PC-9 (cell line): ENCODE results near the gene CPB2. TPM values are rescaled to one million over a fixed set of nuclear protein-coding genes. Genes with fewer than 3 reads are reported as not detected.

ENCODE experiments used
- BruUV-seq: library from RNA; stranded (reverse); fragments of 400-500 nt; replicated peaks from 2 replicates; lab custom pipeline; 2021; lab: Mats Ljungman, UMichigan
- CTCF ChIA-PET: fragments of 300-600 bp; sonication (Branson Sonifier 250); formaldehyde crosslinking; loops from one replicate; lab custom pipeline; 2022; ENCODE audit warnings: antibody characterized with exemption; lab: Charles Lee
- POLR2A ChIA-PET: fragments of 300-600 bp; sonication (Branson Sonifier 250); formaldehyde crosslinking; loops from one replicate; lab custom pipeline; 2022; ENCODE audit warnings: antibody characterized with exemption; ENCODE audit not compliant: unreplicated experiment; lab: Charles Lee
- DNase-seq, 2 experiments: peaks; one replicate each; pipeline versions ENCODE4 v3.0.0 to v3.0.0-alpha.2; 2015 to 2022; ENCODE audit warnings: mixed read lengths in 1 of 2
- H2AFZ ChIP-seq: fragments of 200-600 bp; sonication (generic); 2 replicates; pipeline ENCODE4 v1.8.1; 2017; ENCODE audit warnings: antibody characterized with exemption
- H3F3A ChIP-seq: fragments of 200-600 bp; sonication (generic); 2 replicates; pipeline ENCODE4 v1.8.1; 2017; ENCODE audit warnings: antibody characterized with exemption, mild to moderate bottlenecking, low read depth; ENCODE audit not compliant: insufficient read depth
- H3K27ac ChIP-seq: fragments of 200-600 bp; sonication (generic); 2 replicates; pipeline ENCODE4 v1.6.1; 2016; ENCODE audit warnings: mixed run types
- H3K27me3 ChIP-seq: fragments of 200-600 bp; sonication (generic); 2 replicates; pipeline ENCODE4 v1.6.1; 2016; ENCODE audit warnings: low read depth, mixed run types; ENCODE audit not compliant: insufficient read depth
- H3K36me3 ChIP-seq: fragments of 200-600 bp; sonication (generic); 2 replicates; pipeline ENCODE4 v1.6.1; 2016; ENCODE audit warnings: low read depth, mixed run types
- H3K4me1 ChIP-seq: fragments of 200-600 bp; sonication (generic); replicated peaks from 2 replicates; pipeline ENCODE4 v1.6.1; 2016; ENCODE audit warnings: mixed run types; ENCODE audit not compliant: insufficient read depth
- H3K4me2 ChIP-seq: fragments of 200-600 bp; sonication (generic); 2 replicates; pipeline ENCODE4 v1.6.1; 2017; ENCODE audit warnings: mixed run types
- H3K4me3 ChIP-seq: fragments of 200-600 bp; sonication (generic); 2 replicates; pipeline ENCODE4 v1.6.1; 2016; ENCODE audit warnings: mixed run types
- H3K79me2 ChIP-seq: fragments of 200-600 bp; sonication (generic); 2 replicates; pipeline ENCODE4 v1.6.1; 2017; ENCODE audit warnings: low read depth, mixed run types
- H3K9me2 ChIP-seq: fragments of 200-600 bp; sonication (generic); 2 replicates; pipeline ENCODE4 v1.8.1; 2017; ENCODE audit warnings: mild to moderate bottlenecking; ENCODE audit not compliant: insufficient read depth
- H3K9me3 ChIP-seq: fragments of 200-600 bp; sonication (generic); 2 replicates; pipeline ENCODE4 v1.8.1; 2016; ENCODE audit warnings: low read depth; ENCODE audit not compliant: insufficient read depth
- H4K20me1 ChIP-seq: fragments of 200-600 bp; sonication (generic); 2 replicates; pipeline ENCODE4 v1.8.1; 2017; ENCODE audit not compliant: insufficient read depth
- EZH2 ChIP-seq: fragments of 200-600 bp; sonication (generic); IDR thresholded peaks from 2 replicates; pipeline ENCODE4 v1.8.0; 2017; ENCODE audit warnings: antibody characterized with exemption, low read depth
- intact Hi-C: fragments of 100-400 bp; cut with micrococcal nuclease; formaldehyde crosslinking; loops from one replicate; pipeline ENCODE4 v1.10.0; 2022; ENCODE audit not compliant: unreplicated experiment
- total RNA-seq: library from RNA; stranded (reverse); gene quantifications from 2 replicates; pipeline ENCODE4 v1.2.3, GENCODE V29; 2021
- TF ChIP-seq, protein P1 (sequence below): fragments of 200-600 bp; sonication (generic); conservative IDR thresholded peaks from 2 replicates; pipeline ENCODE4 v1.6.1; 2017; ENCODE audit warnings: mixed run types, antibody characterized with exemption, mild to moderate bottlenecking, moderate library complexity

The CPB2 gene
- total RNA-seq, 1 experiment from 2014 or later = not detected

DNA sequence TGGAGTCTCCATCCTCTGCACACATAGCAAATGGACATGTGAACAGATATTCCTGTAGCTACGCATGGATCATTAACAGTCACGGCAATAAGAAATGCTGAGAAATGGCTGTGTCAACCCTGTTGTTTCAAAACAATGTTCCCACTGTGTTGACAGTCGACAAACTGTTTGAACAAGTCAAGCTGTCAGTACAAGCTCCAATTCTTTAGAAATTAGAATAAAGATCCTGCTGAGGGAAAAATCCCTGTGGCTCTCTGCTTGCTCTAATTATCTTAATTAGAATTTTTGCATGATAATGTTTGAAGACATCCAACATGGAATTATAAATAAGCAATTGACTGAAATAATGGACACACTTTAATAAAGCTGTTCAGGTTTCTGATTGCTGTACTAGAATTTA, 37.9 kb upstream of the CPB2 start:
- H3K4me2 ChIP-seq = no peak overlapping the region

GRCh38 chr13:46140044-46140443, 35.2 kb upstream of the CPB2 start:
- POLR2A ChIA-PET = interaction anchor here (0.6 kb wide), 1 partner anchor 42 kb away, joined by 12 read pairs; the partner anchor contains the start of gene LCP1
- H3K36me3 ChIP-seq = peaks cover 34% of the 10 kb centered on the region

More for the DNA sequence above, 37.9 kb upstream of the CPB2 start:
- TF ChIP-seq, protein P1, sequence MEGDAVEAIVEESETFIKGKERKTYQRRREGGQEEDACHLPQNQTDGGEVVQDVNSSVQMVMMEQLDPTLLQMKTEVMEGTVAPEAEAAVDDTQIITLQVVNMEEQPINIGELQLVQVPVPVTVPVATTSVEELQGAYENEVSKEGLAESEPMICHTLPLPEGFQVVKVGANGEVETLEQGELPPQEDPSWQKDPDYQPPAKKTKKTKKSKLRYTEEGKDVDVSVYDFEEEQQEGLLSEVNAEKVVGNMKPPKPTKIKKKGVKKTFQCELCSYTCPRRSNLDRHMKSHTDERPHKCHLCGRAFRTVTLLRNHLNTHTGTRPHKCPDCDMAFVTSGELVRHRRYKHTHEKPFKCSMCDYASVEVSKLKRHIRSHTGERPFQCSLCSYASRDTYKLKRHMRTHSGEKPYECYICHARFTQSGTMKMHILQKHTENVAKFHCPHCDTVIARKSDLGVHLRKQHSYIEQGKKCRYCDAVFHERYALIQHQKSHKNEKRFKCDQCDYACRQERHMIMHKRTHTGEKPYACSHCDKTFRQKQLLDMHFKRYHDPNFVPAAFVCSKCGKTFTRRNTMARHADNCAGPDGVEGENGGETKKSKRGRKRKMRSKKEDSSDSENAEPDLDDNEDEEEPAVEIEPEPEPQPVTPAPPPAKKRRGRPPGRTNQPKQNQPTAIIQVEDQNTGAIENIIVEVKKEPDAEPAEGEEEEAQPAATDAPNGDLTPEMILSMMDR = no peak
- TF ChIP-seq EZH2 = no peak
- Histone ChIP-seq H3K4me1 (no peaks in the 10 kb centered on the region), H3K79me2 (no peaks in the 10 kb centered on the region), H4K20me1 (no peaks in the 10 kb centered on the region), H3K27ac (no peak overlapping the region), H2AFZ (no peak overlapping the region), H3K9me2 (no peaks in the 10 kb centered on the region), H3K4me3 (no peak overlapping the region), H3F3A (peaks cover 9% of the 10 kb centered on the region), H3K27me3 (no peaks in the 10 kb centered on the region), H3K9me3 (no peaks in the 10 kb centered on the region), H3K36me3 (peaks cover 45% of the 10 kb centered on the region)
- ChIA-PET POLR2A (interaction anchor here (0.6 kb wide), 1 partner anchor 34 kb away, joined by 3 read pairs; no protein-coding TSS in a partner anchor), CTCF (no interaction called here)
- BruUV-seq = no TSS peak
- DNase-seq = no peak
- intact Hi-C loops = no loop called here

DNA sequence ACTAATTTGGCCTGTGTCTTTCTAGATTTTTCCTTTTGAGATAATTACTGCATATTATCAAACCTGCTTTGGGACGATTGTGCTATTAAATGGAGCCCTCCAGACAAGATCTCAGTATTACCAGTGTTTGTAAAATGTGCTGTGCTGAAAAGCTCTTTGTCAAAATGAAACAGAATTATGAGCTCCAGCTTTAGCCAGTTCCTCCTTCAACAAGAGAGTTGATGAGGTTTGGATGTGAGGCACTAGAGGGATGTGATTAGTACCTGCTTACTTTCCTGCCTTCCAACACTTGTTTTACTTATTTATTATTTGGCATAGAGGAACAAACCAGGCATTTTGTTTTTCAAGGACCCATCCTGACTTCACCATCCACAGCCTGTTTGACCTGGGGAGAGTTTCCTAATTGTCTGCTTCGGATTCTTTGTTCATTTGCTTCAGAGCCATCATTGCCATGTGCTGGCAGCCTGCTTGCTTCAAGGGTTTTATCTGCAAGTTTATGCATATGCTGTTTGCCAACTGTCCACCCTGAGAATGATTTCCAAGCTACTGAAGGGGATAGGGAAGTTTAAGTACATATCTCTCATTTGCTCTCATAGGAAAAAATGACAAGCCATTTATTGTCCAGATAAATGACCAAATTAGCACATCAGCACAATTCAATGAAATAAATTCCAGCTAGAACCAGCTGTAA, 32.9 kb upstream of the CPB2 start:
- intact Hi-C loops = no loop called here
- no peak overlapping the region for H3K27ac ChIP-seq
- no peaks in the 10 kb centered on the region for H3K9me2 ChIP-seq
- H3F3A ChIP-seq = peaks cover 34% of the 10 kb centered on the region
- no peaks in the 10 kb centered on the region for H3K27me3 ChIP-seq
- POLR2A ChIA-PET = no interaction called here
- peaks cover 24% of the 10 kb centered on the region for H3K4me1 ChIP-seq
- H3K36me3 ChIP-seq = peaks cover 35% of the 10 kb centered on the region
- no peak overlapping the region for H3K4me3 ChIP-seq
- no peaks in the 10 kb centered on the region for H3K9me3 ChIP-seq
- CTCF ChIA-PET = no interaction called here
- TF ChIP-seq, protein P1 = no peak
- TF ChIP-seq EZH2 = no peak
- 0 out of 2 replicates have a peak, but pooled peaks cover 4% of the 10 kb centered on the region for H4K20me1 ChIP-seq
- H3K4me2 ChIP-seq = no peak overlapping the region
- H3K79me2 ChIP-seq = 0 out of 2 replicates have a peak, but pooled peaks cover 6% of the 10 kb centered on the region
- DNase-seq = no peak
- BruUV-seq = no TSS peak
- no peak overlapping the region for H2AFZ ChIP-seq

More at GRCh38 chr13:46140044-46140443, 35.2 kb upstream of the CPB2 start:
- Histone ChIP-seq H3K27me3 (no peaks in the 10 kb centered on the region), H3K9me2 (no peaks in the 10 kb centered on the region), H3K79me2 (no peaks in the 10 kb centered on the region), H3K27ac (no peak overlapping the region), H3K4me3 (no peak overlapping the region), H3F3A (peaks cover 26% of the 10 kb centered on the region), H3K4me2 (no peak overlapping the region), H3K9me3 (no peaks in the 10 kb centered on the region), H4K20me1 (0 out of 2 replicates have a peak, but pooled peaks cover 4% of the 10 kb centered on the region), H3K4me1 (peaks cover 15% of the 10 kb centered on the region), H2AFZ (no peak overlapping the region)
- intact Hi-C loops = no loop called here
- CTCF ChIA-PET = no interaction called here
- TF ChIP-seq, protein P1 = no peak
- TF ChIP-seq EZH2 = no peak
- no peak for DNase-seq
- BruUV-seq = no TSS peak
